ENCODE data around the gene C12orf42. TPM values are rescaled to one million over a fixed set of nuclear protein-coding genes. Genes with fewer than 3 reads are reported as not detected.
"Not testable (repeated sequence)": the region's sequence is repeated elsewhere in the genome, so short reads cannot be mapped to it uniquely, and the experiment has no call there.

Gene C12orf42
- total RNA-seq, 1 donor from 2014 or later = not detected

- Mint-ChIP-seq H3K27me3 (ENCODE audit: unreplicated experiment) (no peaks in the 10 kb centered on the region), H3K36me3 (ENCODE audit: unreplicated experiment) (no peaks in the 10 kb centered on the region), H3K4me3 (ENCODE audit: unreplicated experiment) (no peak overlapping the region)
These were observed 52.9 kb downstream of the C12orf42 start for GRCh38 chr12:103442822-103443221.

GRCh38 chr12:103442182-103442555 is 53.6 kb downstream of the C12orf42 start:
- TF ChIP-seq, protein P1, sequence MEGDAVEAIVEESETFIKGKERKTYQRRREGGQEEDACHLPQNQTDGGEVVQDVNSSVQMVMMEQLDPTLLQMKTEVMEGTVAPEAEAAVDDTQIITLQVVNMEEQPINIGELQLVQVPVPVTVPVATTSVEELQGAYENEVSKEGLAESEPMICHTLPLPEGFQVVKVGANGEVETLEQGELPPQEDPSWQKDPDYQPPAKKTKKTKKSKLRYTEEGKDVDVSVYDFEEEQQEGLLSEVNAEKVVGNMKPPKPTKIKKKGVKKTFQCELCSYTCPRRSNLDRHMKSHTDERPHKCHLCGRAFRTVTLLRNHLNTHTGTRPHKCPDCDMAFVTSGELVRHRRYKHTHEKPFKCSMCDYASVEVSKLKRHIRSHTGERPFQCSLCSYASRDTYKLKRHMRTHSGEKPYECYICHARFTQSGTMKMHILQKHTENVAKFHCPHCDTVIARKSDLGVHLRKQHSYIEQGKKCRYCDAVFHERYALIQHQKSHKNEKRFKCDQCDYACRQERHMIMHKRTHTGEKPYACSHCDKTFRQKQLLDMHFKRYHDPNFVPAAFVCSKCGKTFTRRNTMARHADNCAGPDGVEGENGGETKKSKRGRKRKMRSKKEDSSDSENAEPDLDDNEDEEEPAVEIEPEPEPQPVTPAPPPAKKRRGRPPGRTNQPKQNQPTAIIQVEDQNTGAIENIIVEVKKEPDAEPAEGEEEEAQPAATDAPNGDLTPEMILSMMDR (IDR thresholded peaks at IDR 0.05; ENCODE audit: partially characterized antibody, unreplicated experiment) = no peak
- Mint-ChIP-seq H3K27ac (ENCODE audit: unreplicated experiment) (no peak overlapping the region), H3K36me3 (ENCODE audit: unreplicated experiment) (no peaks in the 10 kb centered on the region), H3K9me3 (ENCODE audit: unreplicated experiment) (no peaks in the 10 kb centered on the region), H3K27me3 (ENCODE audit: unreplicated experiment) (no peaks in the 10 kb centered on the region), H3K4me1 (ENCODE audit: low read depth, unreplicated experiment) (no peaks in the 10 kb centered on the region), H3K4me3 (ENCODE audit: unreplicated experiment) (no peak overlapping the region)
- no peak for DNase-seq

More at GRCh38 chr12:103442822-103443221, 52.9 kb downstream of the C12orf42 start:
- no peaks in the 10 kb centered on the region for H3K4me1 Mint-ChIP-seq (ENCODE audit: low read depth, unreplicated experiment)
- no peak for DNase-seq
- TF ChIP-seq, protein P1 (IDR thresholded peaks at IDR 0.05; ENCODE audit: partially characterized antibody, unreplicated experiment) = no peak
- H3K9me3 Mint-ChIP-seq (ENCODE audit: unreplicated experiment) = no peaks in the 10 kb centered on the region
- no peak overlapping the region for H3K27ac Mint-ChIP-seq (ENCODE audit: unreplicated experiment)

DNA sequence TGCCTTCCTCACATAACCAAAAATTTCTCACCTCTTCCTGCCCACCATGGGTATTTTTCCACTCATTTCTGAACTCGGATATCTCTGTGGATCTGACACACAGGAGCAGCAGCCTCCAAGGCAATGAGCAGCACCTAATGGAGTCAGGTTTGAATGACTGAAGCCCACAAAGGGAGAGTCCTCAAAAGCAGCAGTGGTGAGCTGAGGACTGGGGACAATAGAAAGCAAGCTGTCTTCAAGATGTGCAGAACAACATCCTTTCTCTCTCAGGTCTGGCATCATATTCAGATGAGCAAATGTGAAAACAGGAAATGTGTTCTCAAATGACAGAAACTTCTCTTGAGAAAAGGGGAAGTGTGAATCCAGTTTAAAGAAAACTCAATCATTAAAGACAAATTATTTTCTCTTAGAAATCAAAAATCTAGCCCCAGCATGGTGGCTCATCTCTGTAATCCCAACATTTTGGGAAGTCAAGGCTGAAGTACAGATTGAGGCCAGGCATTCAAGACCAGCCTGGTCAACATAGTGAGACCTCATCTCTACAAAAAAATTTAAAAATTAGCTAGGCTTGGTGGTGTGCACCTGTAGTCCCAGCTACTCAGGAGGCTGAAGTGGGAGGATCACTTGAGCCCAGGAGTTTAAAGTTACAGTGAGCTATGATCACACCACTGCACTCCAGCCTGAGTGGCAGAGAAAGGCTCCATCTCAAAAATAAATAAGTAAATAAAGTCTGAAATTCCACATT is 54.2 kb downstream of the C12orf42 start:
- Mint-ChIP-seq H3K9me3 (ENCODE audit: unreplicated experiment) (no peaks in the 10 kb centered on the region), H3K4me1 (ENCODE audit: low read depth, unreplicated experiment) (no peaks in the 10 kb centered on the region), H3K27me3 (ENCODE audit: unreplicated experiment) (no peaks in the 10 kb centered on the region), H3K4me3 (ENCODE audit: unreplicated experiment) (no peak overlapping the region), H3K27ac (ENCODE audit: unreplicated experiment) (no peak overlapping the region), H3K36me3 (ENCODE audit: unreplicated experiment) (no peaks in the 10 kb centered on the region)
- TF ChIP-seq, protein P1 (IDR thresholded peaks at IDR 0.05; ENCODE audit: partially characterized antibody, unreplicated experiment) = no peak
- no peak for DNase-seq

DNA sequence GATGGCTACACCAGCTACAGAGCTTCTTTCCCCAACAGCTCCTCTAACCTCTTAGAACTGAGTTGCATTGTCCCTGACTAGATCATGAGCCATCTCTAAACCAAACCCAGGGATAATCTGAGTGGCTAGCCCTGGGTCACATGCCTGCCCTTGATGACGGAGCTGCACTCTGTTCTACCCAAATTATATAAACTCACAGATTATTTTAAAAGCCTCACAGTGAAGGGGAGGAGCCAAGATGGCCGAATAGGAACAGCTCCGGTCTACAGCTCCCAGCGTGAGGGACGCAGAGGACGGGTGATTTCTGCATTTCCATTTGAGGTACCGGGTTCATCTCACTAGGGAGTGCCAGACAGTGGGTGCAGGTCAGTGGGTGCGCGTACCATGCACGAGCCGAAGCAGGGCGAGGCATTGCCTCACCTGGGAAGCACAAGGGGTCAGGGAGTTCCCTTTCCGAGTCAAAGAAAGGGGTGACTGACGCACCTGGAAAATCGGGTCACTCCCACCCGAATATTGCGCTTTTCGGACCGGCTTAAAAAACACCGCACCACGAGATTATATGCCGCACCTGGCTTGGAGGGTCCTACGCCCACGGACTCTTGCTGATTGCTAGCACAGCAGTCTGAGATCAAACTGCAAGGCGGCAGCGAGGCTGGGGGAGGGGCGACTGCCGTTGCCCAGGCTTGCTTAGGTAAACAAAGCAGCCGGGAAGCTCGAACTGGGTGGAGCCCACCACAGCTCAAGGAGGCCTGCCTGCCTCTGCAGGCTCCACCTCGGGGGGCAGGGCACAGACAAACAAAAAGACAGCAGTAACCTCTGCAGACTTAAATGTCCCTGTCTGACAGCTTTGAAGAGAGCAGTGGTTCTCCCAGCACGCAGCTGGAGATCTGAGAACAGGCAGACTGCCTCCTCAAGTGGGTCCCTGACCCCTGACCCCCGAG is 61.3 kb downstream of the C12orf42 start:
- H3K9me3 Mint-ChIP-seq (ENCODE audit: unreplicated experiment); H3K4me3 Mint-ChIP-seq (ENCODE audit: unreplicated experiment); H3K27ac Mint-ChIP-seq (ENCODE audit: unreplicated experiment); DNase-seq; H3K27me3 Mint-ChIP-seq (ENCODE audit: unreplicated experiment); H3K4me1 Mint-ChIP-seq (ENCODE audit: low read depth, unreplicated experiment); H3K36me3 Mint-ChIP-seq (ENCODE audit: unreplicated experiment): not testable (repeated sequence)

DNA sequence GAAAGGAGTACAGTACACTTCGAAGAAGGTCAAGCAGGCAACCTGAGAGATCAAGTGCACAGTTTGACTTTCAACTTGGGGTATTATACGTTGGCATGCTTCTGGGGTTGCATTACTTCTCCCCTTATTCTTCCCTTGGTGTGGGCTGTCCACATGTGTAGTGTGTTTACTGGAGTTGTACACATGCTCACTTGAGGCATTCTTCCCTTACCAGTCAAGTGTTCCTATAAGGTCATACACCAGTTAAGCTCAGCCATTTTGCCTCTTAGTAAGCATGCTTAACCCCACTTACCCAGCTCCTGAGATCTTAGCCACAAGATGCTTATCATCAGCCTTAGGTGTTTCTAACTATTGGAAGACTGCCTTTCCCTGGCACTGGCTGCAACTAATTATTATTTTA is 63.8 kb downstream of the C12orf42 start:
- TF ChIP-seq, protein P1 (IDR thresholded peaks at IDR 0.05; ENCODE audit: partially characterized antibody, unreplicated experiment) = no peak
- H3K27me3 Mint-ChIP-seq (ENCODE audit: unreplicated experiment) = no peaks in the 10 kb centered on the region
- no peak for DNase-seq
- peaks cover 1% of the 10 kb centered on the region for H3K9me3 Mint-ChIP-seq (ENCODE audit: unreplicated experiment)
- H3K36me3 Mint-ChIP-seq (ENCODE audit: unreplicated experiment) = peaks cover 4% of the 10 kb centered on the region
- H3K4me1 Mint-ChIP-seq (ENCODE audit: low read depth, unreplicated experiment) = no peaks in the 10 kb centered on the region
- no peak overlapping the region for H3K4me3 Mint-ChIP-seq (ENCODE audit: unreplicated experiment)
- no peak overlapping the region for H3K27ac Mint-ChIP-seq (ENCODE audit: unreplicated experiment)
